DND-41 (cell line): ENCODE data around the gene CPLANE2.

ENCODE experiments used
- ATAC-seq: fragments of 200-7000 bp; cut with Tn5 transposase; 3 replicates; pipeline ENCODE4 v1.9.1; 2021; ENCODE audit warnings: low read depth; ENCODE audit not compliant: insufficient read depth
- DNase-seq: peaks from one replicate; pipeline ENCODE4 v3.0.0-alpha.2; 2020
- H2AFZ ChIP-seq: 2 replicates; pipeline ENCODE4 v1.6.0; 2012; ENCODE audit warnings: low read depth, low read length
- H3K27ac ChIP-seq: 2 replicates; pipeline ENCODE4 v1.5.1; 2012; ENCODE audit warnings: low read length, inconsistent platforms
- H3K27me3 ChIP-seq: fragments of 200-600 bp; sonication (generic); 2 replicates; pipeline ENCODE4 v1.6.0; 2012; ENCODE audit warnings: low read length, mild to moderate bottlenecking, inconsistent platforms; ENCODE audit not compliant: insufficient read depth, poor library complexity
- H3K36me3 ChIP-seq: 2 replicates; pipeline ENCODE4 v1.5.1; 2012; ENCODE audit warnings: low read length, inconsistent platforms; ENCODE audit not compliant: insufficient read depth
- H3K4me1 ChIP-seq: 2 replicates; pipeline ENCODE4 v1.5.1; 2012; ENCODE audit warnings: mild to moderate bottlenecking, low read length; ENCODE audit not compliant: insufficient read depth
- H3K4me2 ChIP-seq: 2 replicates; pipeline ENCODE4 v1.6.0; 2012; ENCODE audit warnings: mild to moderate bottlenecking, moderate library complexity, low read length, inconsistent platforms; ENCODE audit not compliant: insufficient read depth
- H3K4me3 ChIP-seq, 2 experiments: fragments of 200-600 bp in 1 of 2; shearing (Covaris generic) in 1 of 2; 2 replicates each; pipeline ENCODE4 v1.5.1; 2012 to 2016; ENCODE audit warnings: inconsistent platforms in 2 of 2, low read length in 2 of 2, mild to moderate bottlenecking in 2 of 2, low read depth in 1 of 2, moderate library complexity in 1 of 2
- H3K79me2 ChIP-seq: 2 replicates; pipeline ENCODE4 v1.6.0; 2012; ENCODE audit warnings: low read length, inconsistent platforms; ENCODE audit not compliant: insufficient read depth
- H3K9ac ChIP-seq: 2 replicates; pipeline ENCODE4 v1.6.0; 2012; ENCODE audit warnings: low read depth, mild to moderate bottlenecking, inconsistent platforms, low read length, moderate library complexity
- H3K9me3 ChIP-seq: 2 replicates; pipeline ENCODE4 v1.5.1; 2012; ENCODE audit warnings: low read length, moderate library complexity, mild to moderate bottlenecking, inconsistent platforms; ENCODE audit not compliant: insufficient read depth, severe bottlenecking
- H4K20me1 ChIP-seq: 2 replicates; pipeline ENCODE4 v1.6.0; 2012; ENCODE audit warnings: low read length; ENCODE audit not compliant: insufficient read depth
- EZH2 ChIP-seq: IDR thresholded peaks from 3 replicates; pipeline ENCODE4 v1.6.1; 2012; ENCODE audit warnings: borderline replicate concordance, low read depth, mild to moderate bottlenecking, moderate library complexity, low read length, inconsistent platforms; ENCODE audit not compliant: severe bottlenecking
- TF ChIP-seq, protein P1 (sequence below): IDR thresholded peaks from 2 replicates; pipeline ENCODE4 v1.5.1; 2012; ENCODE audit warnings: borderline replicate concordance, low read length, moderate library complexity, mild to moderate bottlenecking; ENCODE audit not compliant: poor library complexity, severe bottlenecking; ENCODE audit errors: extremely low read depth

Gene CPLANE2

DNA sequence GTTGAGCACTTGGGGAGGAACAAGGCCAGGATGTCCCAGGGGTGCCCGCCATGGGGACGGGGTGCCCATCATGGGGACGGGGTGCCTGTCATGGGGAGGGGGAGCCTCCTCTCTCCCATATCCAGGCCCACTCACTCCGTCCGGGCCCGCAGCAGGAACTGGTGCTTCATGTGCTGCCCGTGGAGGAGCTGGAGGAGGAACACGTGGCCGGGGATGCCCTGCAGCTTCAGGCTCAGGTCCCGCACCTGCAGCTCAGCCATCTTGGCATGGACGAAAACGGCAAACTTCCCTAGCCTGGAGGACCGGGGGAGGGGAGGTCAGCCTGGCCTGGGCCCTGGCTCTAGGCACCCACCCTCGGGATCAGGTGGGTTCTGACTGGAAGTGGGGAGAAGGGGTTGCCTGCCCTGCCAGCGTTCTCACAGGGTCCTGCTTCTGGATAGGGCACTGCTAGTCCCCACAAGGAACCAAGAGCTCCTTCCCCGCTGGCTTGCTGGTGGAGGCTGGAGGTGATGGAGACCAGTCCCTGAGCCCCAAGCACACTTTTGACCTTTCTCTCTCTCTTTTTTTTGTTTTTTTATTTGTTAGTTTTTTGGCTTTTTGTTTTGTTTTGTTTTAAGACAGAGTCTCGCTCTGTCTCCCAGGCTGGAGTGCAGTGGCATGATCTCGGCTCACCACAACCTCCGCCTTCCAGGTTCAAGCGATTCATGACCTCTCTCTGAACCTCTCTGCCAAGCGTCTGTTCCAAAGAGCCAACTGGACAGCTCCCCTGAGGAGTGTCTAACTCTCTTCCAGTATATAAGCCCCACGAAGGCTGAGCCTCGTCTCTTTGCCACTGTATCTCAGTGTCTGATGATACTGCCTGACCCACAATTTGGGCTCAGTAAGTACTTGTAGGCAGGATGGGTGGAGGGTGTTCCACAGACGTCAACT is 34.4 kb downstream of the CPLANE2 start:
- H2AFZ ChIP-seq, result no peak overlapping the region
- peaks cover 20% of the 10 kb centered on the region for H3K4me1 ChIP-seq
- H3K4me3 ChIP-seq, result no peak overlapping the region
- DNase-seq (no peak), ATAC-seq (no peak)
- H3K36me3 ChIP-seq, result peaks cover 3% of the 10 kb centered on the region; the same call in 1 of the 2 replicates
- H3K27me3 ChIP-seq, result no peaks in the 10 kb centered on the region
- no peak overlapping the region for H3K4me2 ChIP-seq
- H3K79me2 ChIP-seq, result no peaks in the 10 kb centered on the region
- H3K9ac ChIP-seq, result no peak overlapping the region
- no peaks in the 10 kb centered on the region for H3K9me3 ChIP-seq
- no peaks in the 10 kb centered on the region for H4K20me1 ChIP-seq
- no peak overlapping the region for H3K27ac ChIP-seq
- no peak for TF ChIP-seq EZH2
- TF ChIP-seq, protein P1, sequence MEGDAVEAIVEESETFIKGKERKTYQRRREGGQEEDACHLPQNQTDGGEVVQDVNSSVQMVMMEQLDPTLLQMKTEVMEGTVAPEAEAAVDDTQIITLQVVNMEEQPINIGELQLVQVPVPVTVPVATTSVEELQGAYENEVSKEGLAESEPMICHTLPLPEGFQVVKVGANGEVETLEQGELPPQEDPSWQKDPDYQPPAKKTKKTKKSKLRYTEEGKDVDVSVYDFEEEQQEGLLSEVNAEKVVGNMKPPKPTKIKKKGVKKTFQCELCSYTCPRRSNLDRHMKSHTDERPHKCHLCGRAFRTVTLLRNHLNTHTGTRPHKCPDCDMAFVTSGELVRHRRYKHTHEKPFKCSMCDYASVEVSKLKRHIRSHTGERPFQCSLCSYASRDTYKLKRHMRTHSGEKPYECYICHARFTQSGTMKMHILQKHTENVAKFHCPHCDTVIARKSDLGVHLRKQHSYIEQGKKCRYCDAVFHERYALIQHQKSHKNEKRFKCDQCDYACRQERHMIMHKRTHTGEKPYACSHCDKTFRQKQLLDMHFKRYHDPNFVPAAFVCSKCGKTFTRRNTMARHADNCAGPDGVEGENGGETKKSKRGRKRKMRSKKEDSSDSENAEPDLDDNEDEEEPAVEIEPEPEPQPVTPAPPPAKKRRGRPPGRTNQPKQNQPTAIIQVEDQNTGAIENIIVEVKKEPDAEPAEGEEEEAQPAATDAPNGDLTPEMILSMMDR, result no peak

DNA sequence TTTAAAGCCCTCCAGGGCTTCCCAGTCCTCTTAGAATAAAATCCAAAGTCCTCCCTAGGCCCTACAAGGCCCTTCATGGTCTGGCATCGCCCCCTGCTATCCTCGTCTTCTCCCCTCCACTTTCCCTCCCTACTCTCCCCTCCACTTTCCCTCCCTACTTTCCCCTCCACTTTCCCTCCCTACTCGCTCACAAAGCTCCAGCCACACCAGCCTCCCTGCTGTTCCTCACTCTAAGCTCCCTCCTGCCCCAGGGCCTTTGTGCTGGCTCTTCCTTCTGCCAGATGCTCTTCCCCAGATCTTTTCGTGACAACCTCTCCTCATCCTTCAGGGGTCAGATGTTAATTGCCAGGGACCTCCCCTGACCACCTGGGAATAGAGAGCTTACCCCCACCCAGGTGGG is 37.3 kb downstream of the CPLANE2 start:
- Histone ChIP-seq H3K36me3 (peaks cover 3% of the 10 kb centered on the region; the same call in 1 of the 2 replicates), H3K27ac (no peak overlapping the region), H4K20me1 (no peaks in the 10 kb centered on the region), H3K27me3 (no peaks in the 10 kb centered on the region), H3K79me2 (no peaks in the 10 kb centered on the region), H3K4me3 (no peak overlapping the region), H2AFZ (no peak overlapping the region), H3K4me2 (no peak overlapping the region), H3K9me3 (no peaks in the 10 kb centered on the region), H3K4me1 (no peaks in the 10 kb centered on the region), H3K9ac (no peak overlapping the region)
- DNase-seq, result no peak
- ATAC-seq, result no peak
- TF ChIP-seq, protein P1, result no peak
- TF ChIP-seq EZH2, result no peak

DNA sequence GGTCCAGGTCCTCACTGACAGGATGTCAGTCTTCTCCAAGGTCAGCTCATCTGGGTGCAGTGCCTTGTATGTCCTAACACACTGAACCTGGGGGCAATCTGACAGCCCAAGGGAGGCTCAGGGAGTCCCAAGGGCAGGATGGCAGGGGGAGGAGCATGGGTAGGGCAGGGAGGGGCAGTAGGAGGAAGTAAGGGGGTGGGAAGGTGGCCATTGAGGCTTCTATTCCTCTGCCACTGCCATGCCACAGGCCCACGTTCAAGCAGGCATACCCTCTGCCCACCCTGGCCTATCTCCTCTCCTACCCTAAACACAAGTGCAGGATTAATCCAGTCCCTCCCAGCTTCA is 37.9 kb downstream of the CPLANE2 start:
- DNase-seq, result no peak
- H4K20me1 ChIP-seq, result no peaks in the 10 kb centered on the region
- H3K36me3 ChIP-seq, result peaks cover 3% of the 10 kb centered on the region; the same call in 1 of the 2 replicates
- H2AFZ ChIP-seq, result no peak overlapping the region
- ATAC-seq, result no peak
- H3K9me3 ChIP-seq, result no peaks in the 10 kb centered on the region
- TF ChIP-seq EZH2, result no peak
- TF ChIP-seq, protein P1, result no peak
- H3K79me2 ChIP-seq, result no peaks in the 10 kb centered on the region
- H3K4me1 ChIP-seq, result no peaks in the 10 kb centered on the region
- H3K27ac ChIP-seq, result no peak overlapping the region
- no peak overlapping the region for H3K4me2 ChIP-seq
- H3K27me3 ChIP-seq, result no peaks in the 10 kb centered on the region
- no peak overlapping the region for H3K4me3 ChIP-seq
- no peak overlapping the region for H3K9ac ChIP-seq
